ENCODE measurements around the gene C12orf42. TPM values are rescaled to one million over a fixed set of nuclear protein-coding genes. Genes with fewer than 3 reads are reported as not detected.

C12orf42 gene
- total and polyA plus RNA-seq, 7 donors = 0.93 TPM; not detected in 6

DNA sequence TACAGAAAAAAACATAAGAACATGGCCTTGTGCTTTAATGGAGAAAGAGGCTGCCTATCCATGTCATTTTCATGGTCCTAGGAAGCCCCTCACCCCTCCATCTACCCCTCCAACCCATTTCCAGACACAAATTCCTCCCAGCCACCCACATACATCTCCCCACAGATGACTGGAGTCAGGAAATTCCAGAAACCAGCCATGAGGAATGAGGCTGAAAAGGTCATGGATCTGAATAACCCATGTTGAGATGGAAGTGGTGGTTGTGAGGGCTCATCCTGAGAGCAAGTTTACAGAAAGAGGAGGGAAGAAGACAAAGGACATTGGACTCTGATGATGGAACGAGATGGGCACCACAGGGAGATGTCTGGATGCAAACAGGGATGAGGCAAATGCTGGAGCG is 23.9 kb upstream of the C12orf42 start:
- Histone ChIP-seq H3K9me3 (no peaks in the 10 kb centered on the region), H3K36me3 (no peaks in the 10 kb centered on the region), H3K4me1 (no peaks in the 10 kb centered on the region), H3K27ac (no peak overlapping the region), H3K27me3 (no peaks in the 10 kb centered on the region), H3K4me3 (no peak overlapping the region)
- WGBS, 2 donors = 59 to 77% methylated on average over 2 of the region's 2 CpGs
- no peak for DNase-seq
- TF ChIP-seq EP300 (IDR thresholded peaks at IDR 0.05) = no peak
- TF ChIP-seq POLR2A (IDR thresholded peaks at IDR 0.05) = no peak
- TF ChIP-seq POLR2AphosphoS5 (IDR thresholded peaks at IDR 0.05) = no peak
- TF ChIP-seq, protein P1, sequence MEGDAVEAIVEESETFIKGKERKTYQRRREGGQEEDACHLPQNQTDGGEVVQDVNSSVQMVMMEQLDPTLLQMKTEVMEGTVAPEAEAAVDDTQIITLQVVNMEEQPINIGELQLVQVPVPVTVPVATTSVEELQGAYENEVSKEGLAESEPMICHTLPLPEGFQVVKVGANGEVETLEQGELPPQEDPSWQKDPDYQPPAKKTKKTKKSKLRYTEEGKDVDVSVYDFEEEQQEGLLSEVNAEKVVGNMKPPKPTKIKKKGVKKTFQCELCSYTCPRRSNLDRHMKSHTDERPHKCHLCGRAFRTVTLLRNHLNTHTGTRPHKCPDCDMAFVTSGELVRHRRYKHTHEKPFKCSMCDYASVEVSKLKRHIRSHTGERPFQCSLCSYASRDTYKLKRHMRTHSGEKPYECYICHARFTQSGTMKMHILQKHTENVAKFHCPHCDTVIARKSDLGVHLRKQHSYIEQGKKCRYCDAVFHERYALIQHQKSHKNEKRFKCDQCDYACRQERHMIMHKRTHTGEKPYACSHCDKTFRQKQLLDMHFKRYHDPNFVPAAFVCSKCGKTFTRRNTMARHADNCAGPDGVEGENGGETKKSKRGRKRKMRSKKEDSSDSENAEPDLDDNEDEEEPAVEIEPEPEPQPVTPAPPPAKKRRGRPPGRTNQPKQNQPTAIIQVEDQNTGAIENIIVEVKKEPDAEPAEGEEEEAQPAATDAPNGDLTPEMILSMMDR (IDR thresholded peaks at IDR 0.05) = no peak
- intact Hi-C loops (cut with DNase I) = no loop called here

DNA sequence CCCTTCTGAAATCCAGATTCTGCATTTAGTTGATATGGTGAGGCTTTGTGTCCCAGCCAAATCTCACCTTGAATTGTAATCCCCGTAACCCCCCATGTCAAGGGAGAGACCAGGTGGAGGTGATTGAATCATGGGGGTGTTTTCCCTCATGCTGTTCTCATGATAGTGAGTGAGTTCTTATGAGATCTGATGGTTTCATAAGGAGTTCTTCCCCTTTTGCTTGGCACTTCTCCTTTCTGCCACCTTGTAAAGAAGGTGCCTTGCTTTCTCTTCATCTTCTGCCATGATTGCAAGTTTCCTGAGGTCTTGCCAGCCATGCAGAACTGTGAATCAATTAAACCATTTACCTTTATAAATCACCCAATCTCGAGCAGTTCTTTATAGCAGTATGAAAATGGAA is 23.1 kb upstream of the C12orf42 start:
- Histone ChIP-seq H3K36me3 (no peaks in the 10 kb centered on the region), H3K27me3 (no peaks in the 10 kb centered on the region), H3K4me3 (no peak overlapping the region), H3K9me3 (no peaks in the 10 kb centered on the region), H3K27ac (no peak overlapping the region), H3K4me1 (no peaks in the 10 kb centered on the region)
- TF ChIP-seq POLR2A (IDR thresholded peaks at IDR 0.05) (no peak), EP300 (IDR thresholded peaks at IDR 0.05) (no peak), POLR2AphosphoS5 (IDR thresholded peaks at IDR 0.05) (no peak)
- TF ChIP-seq, protein P1 (IDR thresholded peaks at IDR 0.05) = no peak
- intact Hi-C loops (cut with DNase I) = no loop called here
- DNase-seq = no peak
- WGBS, 2 donors = 69 to 81% methylated on average over 2 of the region's 2 CpGs

DNA sequence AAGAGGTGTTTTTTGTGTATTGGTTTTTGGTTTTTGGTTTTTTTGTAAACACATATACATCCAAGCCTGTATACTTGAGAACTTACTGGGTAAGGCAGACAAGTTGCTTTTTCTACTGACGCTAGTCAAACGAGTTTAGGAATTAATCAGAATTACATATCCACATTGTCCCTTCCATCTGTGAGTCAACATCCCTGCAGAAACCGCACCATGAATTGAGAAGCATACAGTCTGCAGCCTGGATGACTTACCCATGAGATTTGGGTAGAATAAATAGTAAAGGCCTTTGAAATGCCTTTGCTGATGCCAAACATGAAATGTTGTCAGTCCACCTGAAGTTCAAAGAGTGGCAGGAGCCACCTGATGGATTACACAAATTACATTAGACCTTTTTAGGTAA is 21.4 kb upstream of the C12orf42 start:
- Histone ChIP-seq H3K27ac (no peak overlapping the region), H3K4me1 (no peaks in the 10 kb centered on the region), H3K36me3 (no peaks in the 10 kb centered on the region), H3K4me3 (no peak overlapping the region), H3K9me3 (no peaks in the 10 kb centered on the region), H3K27me3 (no peaks in the 10 kb centered on the region)
- intact Hi-C loops (cut with DNase I) = no loop called here
- WGBS, 2 donors = 82 to 87% methylated on average over 3 of the region's 3 CpGs
- no peak for DNase-seq
- TF ChIP-seq, protein P1 (IDR thresholded peaks at IDR 0.05) = no peak
- TF ChIP-seq EP300 (IDR thresholded peaks at IDR 0.05) (no peak), POLR2AphosphoS5 (IDR thresholded peaks at IDR 0.05) (no peak), POLR2A (IDR thresholded peaks at IDR 0.05) (no peak)

DNA sequence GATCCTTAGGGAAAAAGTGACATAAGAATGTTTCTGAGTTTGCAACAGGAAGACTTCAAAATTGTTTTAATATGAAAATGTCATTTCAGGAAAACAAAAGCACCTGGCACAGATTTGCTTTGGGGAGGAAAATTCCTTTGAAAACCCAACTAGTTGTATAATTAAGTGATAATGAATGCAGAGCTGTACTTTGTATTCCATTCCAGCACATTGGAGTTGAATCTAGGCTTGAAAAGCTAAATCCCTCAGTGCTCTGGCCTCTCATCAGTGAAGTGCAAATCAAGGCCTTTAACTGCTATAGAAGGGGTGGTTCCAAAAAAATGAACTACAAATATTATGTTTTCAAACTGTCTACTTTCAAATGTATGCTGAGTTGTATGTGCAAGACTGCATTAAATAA is 19.6 kb upstream of the C12orf42 start:
- intact Hi-C loops (cut with DNase I) = no loop called here

DNA sequence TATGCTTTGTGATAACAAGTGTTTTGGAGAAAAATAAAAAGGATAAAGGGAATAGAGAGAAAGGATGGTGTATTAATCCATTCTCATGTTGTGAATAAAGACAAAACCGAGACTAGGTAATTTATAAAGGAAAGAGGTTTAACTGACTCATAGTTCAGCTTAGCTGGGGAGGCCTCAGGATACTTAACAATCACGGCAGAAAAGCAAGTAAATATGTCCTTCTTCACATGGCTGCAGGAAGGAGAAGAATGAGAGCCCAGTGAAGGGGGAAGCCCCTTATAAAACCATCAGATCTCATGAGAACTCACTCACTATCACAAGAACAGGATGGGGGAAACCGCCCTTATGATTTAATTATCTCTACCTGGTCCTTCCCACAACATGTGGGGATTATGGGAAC is 18.1 kb upstream of the C12orf42 start:
- no peak overlapping the region for H3K27ac ChIP-seq
- no peak for DNase-seq
- no peaks in the 10 kb centered on the region for H3K36me3 ChIP-seq
- no peaks in the 10 kb centered on the region for H3K27me3 ChIP-seq
- TF ChIP-seq, protein P1 (IDR thresholded peaks at IDR 0.05) = no peak
- intact Hi-C loops (cut with DNase I) = no loop called here
- H3K9me3 ChIP-seq = no peaks in the 10 kb centered on the region
- no peaks in the 10 kb centered on the region for H3K4me1 ChIP-seq
- H3K4me3 ChIP-seq = no peak overlapping the region
- 69 to 71% methylated on average over 3 of the region's 3 CpGs for WGBS, 2 donors

More for the DNA sequence above, 19.6 kb upstream of the C12orf42 start:
- Histone ChIP-seq H3K4me1 (no peaks in the 10 kb centered on the region), H3K27me3 (no peaks in the 10 kb centered on the region), H3K36me3 (no peaks in the 10 kb centered on the region), H3K27ac (no peak overlapping the region), H3K4me3 (no peak overlapping the region), H3K9me3 (no peaks in the 10 kb centered on the region)
- TF ChIP-seq EP300 (IDR thresholded peaks at IDR 0.05) (no peak), POLR2AphosphoS5 (IDR thresholded peaks at IDR 0.05) (no peak), POLR2A (IDR thresholded peaks at IDR 0.05) (no peak)
- TF ChIP-seq, protein P1 (IDR thresholded peaks at IDR 0.05) = no peak
- DNase-seq = no peak

Measured in sigmoid colon (tissue), 7 donors.